ENCODE data around the gene IGF2BP3.
"Not testable (repeated sequence)": the region's sequence is repeated elsewhere in the genome, so short reads cannot be mapped to it uniquely, and the experiment has no call there.

The IGF2BP3 gene

GRCh38 chr7:23419845-23420244 lies 50.4 kb downstream of the IGF2BP3 start:
- no peak for DNase-seq

- DNase-seq, result no peak
These were observed 51.1 kb downstream of the IGF2BP3 start for GRCh38 chr7:23419160-23419559.

GRCh38 chr7:23418046-23418445 lies 52.2 kb downstream of the IGF2BP3 start:
- DNase-seq, result no peak

GRCh38 chr7:23415198-23415597 lies 55.1 kb downstream of the IGF2BP3 start:
- DNase-seq, result no peak

- no peak for DNase-seq
These were observed 59.7 kb downstream of the IGF2BP3 start for GRCh38 chr7:23410446-23411183.

GRCh38 chr7:23406564-23406963 lies 63.7 kb downstream of the IGF2BP3 start:
- not testable (repeated sequence) for DNase-seq

GRCh38 chr7:23405240-23405618 lies 65.1 kb downstream of the IGF2BP3 start:
- DNase-seq, result no peak

- no peak for DNase-seq
These were observed 65.6 kb downstream of the IGF2BP3 start for GRCh38 chr7:23404546-23405239.

- DNase-seq, result no peak
These were observed 66.3 kb downstream of the IGF2BP3 start for GRCh38 chr7:23403970-23404369.

GRCh38 chr7:23398090-23398489 lies 72.2 kb downstream of the IGF2BP3 start:
- not testable (repeated sequence) for DNase-seq

- peak; percentile 30 for DNase-seq
These were observed 73.0 kb downstream of the IGF2BP3 start for GRCh38 chr7:23397241-23397640.

- peak; percentile 65 for DNase-seq
These were observed 73.9 kb downstream of the IGF2BP3 start for GRCh38 chr7:23396222-23397015.

- peak; percentile 98 for DNase-seq
These were observed 75.7 kb downstream of the IGF2BP3 start for GRCh38 chr7:23394488-23395171.

GRCh38 chr7:23393636-23394035 lies 76.7 kb downstream of the IGF2BP3 start:
- no peak for DNase-seq

- no peak for DNase-seq
These were observed 80.6 kb downstream of the IGF2BP3 start for GRCh38 chr7:23389701-23390100.

GRCh38 chr7:23387583-23387982 lies 82.7 kb downstream of the IGF2BP3 start:
- no peak for DNase-seq

- DNase-seq, result no peak
These were observed 85.2 kb downstream of the IGF2BP3 start for GRCh38 chr7:23385140-23385539.

GRCh38 chr7:23383225-23383624 lies 87.1 kb downstream of the IGF2BP3 start:
- DNase-seq, result no peak

- no peak for DNase-seq
These were observed 89.3 kb downstream of the IGF2BP3 start for GRCh38 chr7:23380961-23381360.

- DNase-seq, result no peak
These were observed 89.7 kb downstream of the IGF2BP3 start for GRCh38 chr7:23380556-23380955.

- DNase-seq, result no peak
These were observed 91.3 kb downstream of the IGF2BP3 start for GRCh38 chr7:23378996-23379395.

GRCh38 chr7:23377134-23377533 lies 93.2 kb downstream of the IGF2BP3 start:
- peak; percentile 16 for DNase-seq
